Ramos (cell line): Measurements from ENCODE around the gene ST3GAL6.

Experiments
- in situ Hi-C: fragments of 300-500 bp; cut with MboI; formaldehyde crosslinking; loops from one replicate; pipeline ENCODE4 v1.14.3; 2022; ENCODE audit warnings: low sequenced_read_pairs; ENCODE audit not compliant: unreplicated experiment

Gene ST3GAL6

DNA sequence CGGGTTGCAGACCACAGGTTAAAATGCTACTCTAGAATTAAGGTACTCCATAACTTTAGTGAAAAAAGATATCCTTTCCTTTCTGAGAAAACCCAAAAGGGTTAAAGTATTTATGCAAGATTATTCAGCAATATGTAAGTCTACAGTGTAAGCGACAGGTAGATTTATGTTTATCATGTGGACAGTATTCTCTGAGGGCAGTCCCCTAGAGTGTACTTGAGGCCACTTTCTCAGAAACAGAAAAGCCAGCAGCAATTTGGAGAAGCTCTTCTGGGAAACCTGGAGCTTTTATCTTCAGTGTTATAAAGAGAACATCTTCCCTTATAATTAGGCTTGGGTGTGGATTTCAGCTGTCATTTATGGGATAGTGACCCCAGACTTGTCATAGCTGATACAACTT is 8.9 kb downstream of the ST3GAL6 start:
- in situ Hi-C loops: no loop called here

DNA sequence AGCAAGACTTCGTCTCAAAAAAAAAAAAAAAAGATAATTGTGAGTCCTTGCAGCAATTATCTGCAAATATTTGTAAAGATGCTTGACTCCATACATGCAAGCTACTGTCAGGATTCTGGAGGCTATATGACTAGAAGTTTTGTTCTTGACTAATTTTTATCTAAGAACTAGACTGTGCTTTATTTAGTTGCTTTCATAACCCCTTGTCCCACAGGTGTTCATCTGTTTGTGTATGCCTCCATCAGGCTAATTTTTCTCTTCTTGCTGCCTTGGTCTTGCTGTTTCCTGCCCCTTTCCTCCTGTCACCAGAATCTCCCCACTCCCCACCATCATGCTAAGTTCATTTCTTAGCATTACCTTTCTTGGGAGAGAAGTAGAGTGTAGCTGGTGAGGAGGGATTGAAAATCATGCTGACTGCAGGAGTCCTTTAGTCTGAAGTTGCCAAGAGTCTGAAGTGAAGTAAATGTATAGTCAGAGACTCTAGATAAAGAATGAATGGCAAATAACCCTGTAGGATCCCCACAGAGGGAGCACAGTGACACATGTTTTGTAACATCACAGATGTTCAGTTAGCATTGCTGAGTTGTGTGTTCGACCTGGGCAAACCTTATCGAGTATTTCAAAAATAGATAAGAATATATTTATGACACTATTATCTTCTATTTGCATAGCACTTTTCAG is 12.5 kb downstream of the ST3GAL6 start:
- in situ Hi-C loops: no loop called here

DNA sequence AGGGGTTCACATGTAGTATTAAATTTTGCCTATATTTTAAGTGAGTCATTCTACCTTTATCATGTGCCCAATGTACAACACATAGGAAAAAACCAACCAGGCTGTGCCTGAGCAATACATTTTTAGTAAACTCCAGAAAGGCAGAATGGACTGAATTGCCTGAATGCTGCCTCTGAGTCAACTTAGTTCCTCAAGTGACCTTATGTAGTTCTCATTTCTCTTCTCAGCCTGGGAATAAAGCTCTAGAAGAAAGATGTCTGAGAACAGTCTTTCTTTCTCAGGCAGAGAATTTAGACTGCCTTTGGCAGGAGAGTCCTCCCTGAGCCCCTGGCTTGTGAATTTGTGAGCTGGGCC is 13.0 kb downstream of the ST3GAL6 start:
- in situ Hi-C loops: no loop called here

DNA sequence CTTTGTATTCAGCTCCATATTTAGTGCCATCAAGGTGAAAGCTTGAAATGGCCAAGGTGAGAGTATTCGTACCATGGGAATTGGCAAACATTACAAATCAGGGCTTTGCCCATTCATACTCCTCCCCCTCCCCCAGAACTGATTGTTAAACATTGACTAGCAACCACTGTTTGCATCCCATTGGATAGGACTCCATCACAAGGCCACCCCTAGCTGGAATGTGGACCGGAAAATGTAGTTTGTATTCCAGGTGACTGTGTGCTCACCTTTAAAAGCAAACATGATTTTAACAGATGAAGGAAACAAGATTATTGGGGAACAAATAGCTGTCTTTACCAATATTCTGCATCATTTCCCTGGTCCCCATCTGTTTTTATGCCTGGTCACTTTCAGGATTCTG is 14.1 kb downstream of the ST3GAL6 start:
- in situ Hi-C loops: no loop called here

DNA sequence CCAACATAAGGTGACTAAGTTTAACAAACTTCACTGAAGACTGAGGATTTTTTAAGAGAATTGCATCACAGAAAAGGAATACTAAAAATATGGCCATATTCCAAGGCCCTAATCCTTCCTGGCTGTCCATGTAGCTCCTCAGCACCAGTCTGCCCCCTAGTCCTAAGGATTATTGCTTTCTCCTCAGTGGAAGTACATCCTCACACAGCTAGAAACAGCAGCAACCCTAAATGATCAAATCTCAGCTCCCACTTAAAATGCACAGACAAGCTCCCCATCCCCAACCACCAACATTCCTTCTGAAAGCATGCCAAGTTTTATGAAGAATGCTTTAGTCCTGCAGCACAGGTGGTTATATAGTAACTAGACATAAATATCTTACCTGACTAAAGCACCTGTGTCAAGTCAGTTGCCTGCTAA is 14.7 kb downstream of the ST3GAL6 start:
- in situ Hi-C loops: no loop called here

DNA sequence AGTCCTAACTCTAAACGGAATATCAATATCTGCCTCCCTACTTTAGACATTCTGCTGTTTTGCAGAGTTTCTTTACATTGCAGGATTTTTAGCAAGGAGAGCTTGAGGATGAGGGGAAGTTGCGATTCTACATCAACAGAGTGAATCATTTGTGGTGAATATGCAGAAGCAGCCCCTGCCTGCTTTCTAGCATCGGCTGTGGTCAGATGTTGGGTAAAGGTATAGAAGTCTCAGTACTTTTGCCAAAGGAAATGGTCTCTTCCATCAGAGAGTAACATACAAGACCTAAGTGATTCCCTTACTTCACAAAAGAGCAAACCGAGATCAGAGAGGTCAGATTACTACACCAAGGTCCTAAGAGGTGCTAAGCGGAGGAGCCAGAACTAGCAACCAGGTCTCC is 15.2 kb downstream of the ST3GAL6 start:
- in situ Hi-C loops: no loop called here

DNA sequence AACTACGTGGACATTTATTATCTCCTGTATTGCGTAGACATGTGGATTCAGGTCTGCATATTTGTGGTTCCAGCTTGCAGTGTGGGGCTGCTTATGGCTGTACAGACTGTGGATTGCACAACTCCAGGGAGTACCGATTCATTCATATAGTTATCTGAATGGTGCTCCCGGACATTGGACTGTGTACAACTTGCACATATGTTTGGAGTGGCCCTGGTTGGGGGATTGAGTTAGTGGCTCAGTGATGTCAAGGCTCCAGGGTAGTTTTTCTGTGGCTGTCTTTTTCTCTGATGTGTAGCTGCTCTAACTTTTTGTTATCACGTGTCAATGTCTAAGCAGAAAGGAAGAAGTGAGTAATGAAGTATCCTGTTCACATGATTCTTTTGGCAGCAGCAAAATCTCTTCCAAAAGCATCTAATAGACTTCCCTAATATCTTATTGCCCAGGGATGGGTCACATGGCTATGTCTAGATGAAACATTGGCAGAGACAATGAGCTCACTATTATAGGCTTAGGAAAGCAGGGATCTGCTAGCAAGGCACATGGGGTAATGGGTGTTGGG is 15.8 kb downstream of the ST3GAL6 start:
- in situ Hi-C loops: no loop called here

DNA sequence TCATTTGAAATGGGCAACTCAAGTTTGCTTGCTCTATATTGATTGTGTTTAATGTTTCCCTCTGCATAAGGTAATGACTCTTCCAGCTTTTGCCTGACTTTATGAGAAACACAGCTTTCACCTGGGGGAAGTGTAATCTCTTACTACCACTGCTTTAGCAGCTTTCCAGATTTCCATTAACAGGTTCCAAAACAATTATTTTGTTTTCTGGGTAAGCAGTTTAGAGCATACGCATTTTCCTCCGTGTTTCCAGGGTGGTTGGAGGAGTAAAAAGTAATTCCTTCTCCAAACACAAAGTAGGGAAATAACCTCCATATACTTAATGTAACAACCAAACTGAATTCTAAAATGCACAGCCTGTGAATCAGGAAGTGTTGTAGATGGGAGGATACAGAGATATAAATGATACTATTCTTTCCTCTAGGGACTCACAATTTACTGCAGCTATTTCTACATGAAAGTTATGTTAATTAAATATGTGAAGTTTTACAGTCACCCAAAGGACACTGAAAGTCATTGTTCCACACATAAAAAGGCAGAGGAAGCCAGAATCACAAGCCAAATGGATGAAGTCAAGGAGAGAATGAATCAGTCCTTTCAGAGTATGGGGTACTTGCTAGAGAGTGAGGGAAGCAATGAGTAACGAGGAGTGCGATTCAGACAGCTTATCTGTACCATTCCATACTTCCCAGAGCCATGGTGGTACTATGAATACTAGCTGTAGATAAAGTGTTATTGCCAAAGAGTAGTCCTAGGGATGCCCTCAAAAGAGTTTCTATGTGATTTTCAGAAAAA is 16.6 kb downstream of the ST3GAL6 start:
- in situ Hi-C loops: no loop called here

DNA sequence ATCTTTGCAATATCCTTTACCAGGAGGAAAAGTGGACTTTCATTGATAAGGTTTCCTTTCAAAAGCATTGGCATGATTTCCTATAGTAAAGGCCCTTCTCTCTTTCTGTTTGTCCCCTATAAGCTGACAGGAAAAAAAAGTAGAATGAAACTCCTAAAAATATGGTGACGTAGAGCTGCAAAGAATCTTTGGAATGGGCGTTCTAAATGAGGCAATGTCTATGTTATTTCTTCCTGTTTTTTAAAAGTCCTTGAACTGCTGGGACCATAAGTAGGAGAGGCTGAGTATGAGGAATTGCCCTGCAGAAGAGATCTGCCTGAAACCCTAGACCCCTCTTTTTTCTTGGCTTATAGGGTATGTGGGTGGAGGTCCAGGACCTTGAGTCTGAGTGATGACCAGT is 17.2 kb downstream of the ST3GAL6 start:
- in situ Hi-C loops: no loop called here

DNA sequence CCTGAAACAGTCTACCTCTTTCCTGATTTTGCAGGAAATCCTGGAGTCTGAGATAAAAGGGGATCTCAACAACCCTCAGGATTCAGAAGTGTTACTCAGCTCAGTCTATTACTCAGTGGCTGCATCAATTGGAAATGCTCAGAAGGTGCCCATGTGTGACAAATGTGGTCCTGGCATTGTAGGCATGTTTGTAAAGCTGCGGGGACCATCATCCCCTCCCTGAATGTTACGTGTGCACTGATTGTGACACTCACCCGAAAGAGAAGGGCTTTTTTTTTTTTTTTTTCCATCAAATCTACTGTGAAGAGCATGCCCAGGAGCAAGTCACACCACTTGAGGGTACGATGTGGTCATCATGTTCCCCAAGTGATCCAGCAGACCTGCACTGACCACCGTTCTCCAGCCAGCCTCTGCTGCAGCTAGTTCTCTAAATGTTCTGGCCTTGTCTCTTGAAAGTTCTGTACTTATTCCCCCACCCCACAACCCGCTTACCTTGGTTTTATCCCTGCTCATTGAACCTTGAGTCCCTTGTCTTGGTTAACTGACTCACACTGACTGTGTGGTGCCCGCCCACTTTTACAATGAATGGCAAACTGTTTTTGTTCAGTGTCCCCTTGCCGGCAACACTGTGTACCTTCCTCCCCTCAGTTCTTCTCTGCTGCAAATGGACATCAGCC is 19.8 kb downstream of the ST3GAL6 start:
- in situ Hi-C loops: no loop called here

DNA sequence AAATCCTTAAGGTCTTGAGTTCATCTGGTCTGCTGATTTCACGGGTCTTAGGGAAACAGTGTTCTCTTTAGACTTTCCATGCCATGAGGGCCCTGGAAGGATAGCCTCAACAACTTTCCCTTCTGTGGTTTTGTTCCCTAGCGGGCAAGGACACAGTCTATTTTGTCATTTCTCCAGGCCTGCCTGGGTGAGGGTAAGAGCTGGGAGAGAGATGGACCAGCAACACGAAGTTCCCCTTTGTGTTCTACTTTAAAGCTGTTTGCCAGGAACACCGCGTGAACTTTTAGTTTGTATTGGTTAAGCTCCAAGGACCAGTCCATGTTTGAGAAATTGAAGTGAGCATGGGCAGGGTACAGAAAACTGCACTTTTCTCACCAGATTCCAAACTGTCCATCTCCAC is 20.9 kb downstream of the ST3GAL6 start:
- in situ Hi-C loops: no loop called here

DNA sequence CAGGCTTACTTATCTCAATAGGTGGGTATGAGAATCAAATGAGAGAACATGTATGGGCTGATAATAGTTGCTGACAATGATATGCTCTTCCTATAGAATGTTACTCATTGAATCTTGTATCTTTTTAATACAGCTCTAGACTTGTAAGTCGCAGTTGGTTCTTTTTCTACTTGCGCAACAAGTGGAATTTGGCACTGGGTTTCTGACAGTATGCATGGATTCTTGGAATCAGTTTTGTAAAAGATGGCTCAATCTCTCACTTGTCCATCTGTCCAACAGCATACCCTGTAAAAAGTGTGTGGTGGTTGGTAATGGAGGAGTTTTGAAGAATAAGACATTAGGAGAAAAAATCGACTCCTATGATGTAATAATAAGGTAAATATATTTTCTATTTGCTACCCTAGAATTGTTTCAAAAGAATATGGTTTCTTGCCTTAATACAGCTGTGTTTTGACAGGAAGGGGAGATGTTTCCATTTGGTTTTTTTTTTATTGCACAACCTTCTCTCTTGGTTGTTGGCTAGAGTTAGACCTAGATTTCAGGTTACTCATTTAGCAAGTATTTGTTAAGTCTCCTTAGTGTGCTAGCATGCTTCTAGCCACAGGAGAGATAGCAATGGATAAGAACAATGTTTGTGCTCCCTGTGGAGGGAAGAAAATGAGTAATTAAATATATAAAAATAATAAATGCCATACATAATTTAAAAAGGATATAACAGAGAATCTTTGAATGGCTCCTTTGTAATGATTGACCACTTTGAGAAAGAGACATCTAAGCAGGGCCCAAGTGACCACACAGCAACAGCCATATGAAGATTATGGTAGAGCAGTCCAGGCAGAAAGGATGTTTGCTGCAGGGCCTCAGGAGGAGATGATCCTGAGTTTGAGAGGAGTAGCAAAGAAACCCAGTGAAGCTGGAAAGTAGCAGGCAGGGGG is 21.8 kb downstream of the ST3GAL6 start:
- in situ Hi-C loops: no loop called here

DNA sequence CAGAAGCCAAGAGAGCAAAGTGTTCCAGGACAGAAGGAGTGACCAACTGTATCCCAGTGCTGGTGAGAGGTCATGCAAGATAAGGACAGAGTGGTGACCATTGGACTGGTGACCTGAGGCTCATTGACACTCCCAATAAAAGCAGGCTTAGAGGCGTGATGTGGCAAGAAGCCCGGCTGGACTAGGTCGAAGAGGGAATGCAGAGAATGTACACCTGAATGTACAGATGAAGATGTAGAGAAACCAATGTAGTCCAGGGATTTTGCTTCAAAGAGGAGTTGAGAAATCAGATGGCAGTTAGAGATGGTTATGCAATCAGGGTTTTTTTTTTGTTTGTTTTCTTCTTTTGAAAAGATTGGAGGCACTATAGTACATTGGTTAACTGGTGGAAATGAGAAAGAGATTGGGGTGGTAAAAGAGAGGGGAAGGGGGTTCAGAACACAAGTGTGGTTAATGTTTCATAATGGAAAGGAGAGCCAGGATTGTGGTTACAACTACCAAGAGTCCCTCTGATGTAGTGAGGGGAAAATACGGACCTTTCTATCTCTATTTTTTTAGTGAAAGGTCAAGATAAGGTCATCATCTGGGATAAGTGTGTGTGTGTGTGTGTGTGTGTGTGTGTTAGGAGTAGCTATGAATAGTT is 23.3 kb downstream of the ST3GAL6 start:
- in situ Hi-C loops: no loop called here

DNA sequence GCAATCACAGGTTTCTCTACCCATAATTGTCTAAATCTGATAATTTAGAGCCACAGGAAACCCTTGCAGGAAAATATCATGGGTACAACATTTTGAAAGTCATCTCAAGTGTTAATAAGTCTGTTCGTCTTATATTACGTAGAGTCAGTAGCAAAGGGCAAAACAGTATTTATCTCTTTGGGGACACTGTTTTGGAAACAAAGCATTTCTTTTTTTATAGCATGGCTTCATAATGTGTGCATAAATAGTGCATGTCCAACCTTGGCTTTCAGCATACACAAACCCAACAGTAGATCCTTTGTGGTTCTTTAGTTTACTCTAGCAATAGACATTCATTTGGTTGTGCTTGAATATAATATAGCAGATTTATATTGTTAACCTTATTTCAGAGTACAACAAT is 24.0 kb downstream of the ST3GAL6 start:
- in situ Hi-C loops: no loop called here

DNA sequence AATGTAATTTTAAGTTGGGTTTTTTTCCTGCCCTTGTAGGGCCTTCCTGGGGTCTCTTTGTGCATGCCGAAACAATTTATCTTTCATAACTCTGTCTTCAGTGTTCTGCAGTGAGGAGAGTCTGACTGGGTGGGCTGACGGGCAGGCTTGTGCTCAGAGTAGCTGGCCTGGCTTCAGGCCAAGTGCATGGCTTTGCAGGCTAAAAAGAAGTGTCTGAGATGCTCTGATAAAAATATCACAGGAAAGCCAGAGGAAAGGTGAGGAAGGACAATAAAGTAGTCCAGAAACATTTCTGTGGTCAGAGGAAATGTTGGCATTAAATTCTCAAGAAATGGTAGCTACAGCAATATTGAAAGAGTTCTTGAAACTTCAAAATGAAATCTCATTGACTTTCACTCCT is 25.5 kb downstream of the ST3GAL6 start:
- in situ Hi-C loops: no loop called here

DNA sequence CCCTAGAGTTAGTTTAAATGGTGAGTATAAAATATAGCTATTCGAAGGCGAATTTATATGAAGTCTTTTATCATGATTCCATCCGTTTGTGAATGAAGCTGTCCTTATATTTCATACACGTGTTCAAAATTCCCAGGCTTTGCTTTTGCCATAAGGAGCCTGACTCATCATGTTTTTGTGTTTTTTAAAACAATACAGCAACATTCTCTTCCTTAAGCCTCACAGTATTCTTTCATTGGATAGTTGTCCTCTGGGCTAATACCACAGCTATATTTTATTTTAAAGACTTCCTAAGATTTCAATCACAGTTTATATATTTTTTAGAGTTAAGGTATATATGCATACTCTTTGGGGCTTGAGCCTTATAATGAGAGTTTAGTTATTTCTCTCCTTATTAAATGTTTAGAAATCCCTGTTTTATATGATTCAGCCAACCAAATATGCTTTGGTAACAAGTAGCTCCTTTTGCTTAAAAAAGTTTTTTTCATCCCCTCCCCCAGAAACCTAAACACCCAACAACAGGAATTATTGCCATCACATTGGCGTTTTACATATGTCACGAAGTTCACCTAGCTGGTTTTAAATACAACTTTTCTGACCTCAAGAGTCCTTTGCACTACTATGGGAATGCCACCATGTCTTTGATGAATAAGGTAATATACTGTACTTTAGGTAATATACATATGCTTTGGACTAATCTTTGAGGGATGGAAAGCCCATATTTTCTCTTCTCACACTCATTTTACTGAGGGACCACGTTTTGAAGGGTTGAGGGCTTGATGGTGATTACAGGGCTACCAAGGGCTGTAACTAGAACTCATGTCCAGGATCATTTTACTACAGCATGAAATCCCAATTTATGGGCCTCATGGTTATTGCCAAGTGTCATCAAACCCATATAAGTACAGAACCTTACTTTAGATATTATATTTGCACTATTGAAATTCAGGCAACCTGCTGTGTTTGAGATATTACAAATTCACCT is 28.5 kb downstream of the ST3GAL6 start:
- in situ Hi-C loops: no loop called here

DNA sequence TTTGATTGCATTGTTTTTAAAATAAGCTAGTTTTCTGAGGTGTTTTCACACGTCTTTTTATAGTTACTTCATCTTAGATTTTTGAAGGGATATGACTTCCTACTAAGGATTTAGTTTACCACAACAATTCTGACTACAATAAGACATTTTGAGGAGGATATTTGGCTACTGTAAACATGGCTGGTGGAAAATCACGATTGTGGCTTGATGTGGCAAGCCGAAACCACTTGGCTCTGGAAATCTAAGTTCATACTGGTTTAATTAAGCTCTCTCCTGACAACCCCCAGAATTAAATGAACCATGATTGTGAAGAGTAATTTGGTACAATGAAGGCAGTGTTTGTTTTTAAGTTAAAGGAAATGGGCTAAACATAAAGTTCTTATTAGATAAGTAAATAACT is 30.8 kb downstream of the ST3GAL6 start:
- in situ Hi-C loops: no loop called here

DNA sequence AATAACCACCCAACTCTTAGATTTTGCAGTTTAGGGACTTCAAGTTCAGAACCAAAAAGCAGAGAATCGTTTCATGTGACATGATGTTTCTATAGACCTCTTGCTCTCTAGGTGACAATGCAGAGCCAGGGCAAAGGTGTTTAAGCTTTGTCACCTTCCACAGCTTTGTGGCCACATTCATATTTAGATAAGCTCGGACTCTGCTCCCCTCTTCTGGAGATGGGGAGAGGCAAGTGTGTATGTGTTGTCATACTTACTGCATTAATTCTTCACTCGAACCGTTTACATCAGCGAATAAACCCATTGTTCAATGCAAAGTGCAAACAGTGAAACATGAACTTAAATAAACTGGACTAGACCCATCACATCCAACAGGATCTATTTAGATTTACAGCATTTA is 33.2 kb downstream of the ST3GAL6 start:
- in situ Hi-C loops: no loop called here

DNA sequence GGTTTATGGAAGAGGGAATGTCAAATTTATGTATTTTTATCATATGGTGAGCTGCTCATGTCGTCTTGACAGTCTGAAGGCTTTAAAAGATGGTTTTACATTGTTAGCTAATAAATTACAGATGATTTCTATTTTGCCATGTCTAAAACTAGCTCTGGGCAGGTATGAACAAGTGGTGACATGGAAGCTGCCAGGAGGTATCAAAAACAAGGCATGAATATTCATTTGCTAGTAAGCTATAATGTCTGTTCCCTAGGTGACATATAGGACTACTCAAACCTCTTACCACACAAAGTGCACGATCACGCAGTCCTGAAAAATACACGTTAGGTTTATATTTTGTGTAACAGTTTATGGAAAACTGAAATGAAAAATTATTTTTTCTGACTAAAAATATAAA is 34.8 kb downstream of the ST3GAL6 start:
- in situ Hi-C loops: no loop called here
